Measurements from ENCODE around the gene RLIM.

GRCh38 chrX:74579597-74580198 is 34.7 kb downstream of the RLIM start:
- no peak for TF ChIP-seq CTCF (IDR thresholded peaks at IDR 0.05)
- no peak for TF ChIP-seq POLR2A (IDR thresholded peaks at IDR 0.05)

Measured in vagina (tissue), 2 donors.